Transverse colon (tissue), 4 donors: ENCODE measurements around the gene KCNJ9. TPM values are rescaled to one million over a fixed set of nuclear protein-coding genes. Genes with fewer than 3 reads are reported as not detected.

Experiments used
- DNase-seq: peaks from one replicate; pipeline ENCODE4 v3.0.0-alpha.2; 2019
- H3K27ac ChIP-seq, 4 donors: fragments of 200-600 bp; sonication (generic); 2 replicates each; pipeline ENCODE4 v1.5.1; 2016 to 2018; ENCODE audit warnings: inconsistent platforms in 4 of 4
- H3K27me3 ChIP-seq: fragments of 200-600 bp; sonication (generic); 2 replicates; pipeline ENCODE4 v1.5.1; 2017; ENCODE audit warnings: inconsistent platforms
- H3K36me3 ChIP-seq, 4 donors: fragments of 200-600 bp; sonication (generic); 2 replicates each; pipeline ENCODE4 v1.5.1; 2017 to 2019; ENCODE audit warnings: inconsistent platforms in 4 of 4
- H3K4me1 ChIP-seq, 4 donors: fragments of 200-600 bp; sonication (generic); 2 replicates each; pipeline ENCODE4 v1.5.1; 2017 to 2020; ENCODE audit warnings: inconsistent platforms in 4 of 4
- H3K4me3 ChIP-seq, 4 donors: fragments of 200-600 bp; sonication (generic); 1 replicate in 1 of 4; 2 replicates in 3 of 4; pipeline versions ENCODE4 v1.5.1 to v1.6.1; 2017 to 2019; ENCODE audit warnings: inconsistent platforms in 4 of 4
- H3K9me3 ChIP-seq, 2 donors: fragments of 200-600 bp; sonication (generic); 2 replicates each; pipeline ENCODE4 v1.5.1; 2017 to 2019; ENCODE audit warnings: inconsistent platforms in 2 of 2
- CTCF ChIP-seq, 5 experiments: fragments of 200-600 bp in 3 of 5; fragments of 450-650 bp in 2 of 5; sonication (generic) in 3 of 5; IDR thresholded peaks; 1 replicate in 2 of 5; 2 replicates in 3 of 5; pipeline ENCODE4 v1.5.1; 2016 to 2017; ENCODE audit warnings: antibody characterized with exemption in 5 of 5, inconsistent platforms in 3 of 5, mild to moderate bottlenecking in 2 of 5, moderate library complexity in 1 of 5
- EP300 ChIP-seq: sonication (generic); formaldehyde crosslinking; IDR thresholded peaks from one replicate; pipeline ENCODE4 v1.6.1; 2017; ENCODE audit warnings: antibody characterized with exemption, low read depth
- POLR2A ChIP-seq: fragments of 450-650 bp; IDR thresholded peaks from one replicate; pipeline ENCODE4 v1.6.1; 2016; ENCODE audit warnings: antibody characterized with exemption, mild to moderate bottlenecking, moderate library complexity
- POLR2AphosphoS5 ChIP-seq, 3 donors: sonication (generic); formaldehyde crosslinking; IDR thresholded peaks; one replicate each; pipeline ENCODE4 v1.6.1; 2016; ENCODE audit warnings: antibody characterized with exemption in 3 of 3
- WGBS, 2 donors: methylation state at CpG; one replicate each; pipeline ENCODE4 v1.1.5; 2018; ENCODE audit warnings: low coverage in 1 of 2; 5-methylcytosine and 5-hydroxymethylcytosine counted together
- in situ Hi-C, 4 donors: fragments of 200-750 bp; cut with MboI; loops; one replicate each; pipeline versions ENCODE4 v1.15.0 to v1.15.1; 2017; ENCODE audit warnings: low sequenced_read_pairs in 3 of 4, low pct_ligation_motif_present in 1 of 4, low pct_unique_long_range_greater_than_20kb in 1 of 4
- intact Hi-C: fragments of 100-400 bp; cut with DNase I; formaldehyde crosslinking; loops from one replicate; pipeline ENCODE4 v1.15.1; 2023; ENCODE audit warnings: low total_unique reads
- total RNA-seq, 4 donors: library from RNA; depleted of rRNA; stranded (reverse); fragments of >200 nt; gene quantifications; one replicate each; pipeline ENCODE4 v1.1.0, GENCODE V29; 2016

Gene KCNJ9
- total RNA-seq, 4 donors from 2014 or later = 0.27 TPM; not detected in 3

- WGBS, 2 donors = 3 to 10% methylated on average over 7 to 41 of the region's 46 CpGs
These were observed 10.8 kb upstream of the KCNJ9 start for GRCh38 chr1:160070243-160071163.

GRCh38 chr1:160071289-160071688 lies 10.0 kb upstream of the KCNJ9 start:
- DNase-seq = no peak
- peaks cover 4 to 16% (median 10%) of the 10 kb centered on the region in 4 donors for H3K4me1 ChIP-seq
- in situ Hi-C loops (no loop called here), intact Hi-C loops (no loop called here)
- 80 to 83% methylated on average over 5 of the region's 5 CpGs for WGBS, 2 donors
- no peaks in the 10 kb centered on the region for H3K9me3 ChIP-seq
- TF ChIP-seq POLR2AphosphoS5 (IDR thresholded peaks at IDR 0.05) (no peak), POLR2A (no peak), EP300 (no peak), CTCF (IDR thresholded peaks at IDR 0.05) (no peak)
- no peaks in the 10 kb centered on the region for H3K36me3 ChIP-seq
- no peak overlapping the region for H3K4me3 ChIP-seq
- no peak overlapping the region for H3K27ac ChIP-seq
- peaks cover 48% of the 10 kb centered on the region for H3K27me3 ChIP-seq

More at GRCh38 chr1:160070243-160071163, 10.8 kb upstream of the KCNJ9 start:
- H3K36me3 ChIP-seq = no peaks in the 10 kb centered on the region
- intact Hi-C loops (no loop called here), in situ Hi-C loops (no loop called here)
- peaks cover 44% of the 10 kb centered on the region for H3K27me3 ChIP-seq
- H3K27ac ChIP-seq = peak overlapping the region in 3 of 4 donors; percentile 11 to 38 (median 32)
- DNase-seq = peak; percentile 79
- no peak for TF ChIP-seq POLR2A
- H3K4me3 ChIP-seq = peak overlapping the region; percentile 37 to 61 (median 42)
- H3K9me3 ChIP-seq = no peaks in the 10 kb centered on the region
- peaks cover 4 to 16% (median 10%) of the 10 kb centered on the region in 4 donors for H3K4me1 ChIP-seq

GRCh38 chr1:160074865-160075264 lies 6.5 kb upstream of the KCNJ9 start:
- Histone ChIP-seq H3K4me1 (peaks cover 4 to 13% (median 9%) of the 10 kb centered on the region in 4 donors), H3K4me3 (no peak overlapping the region), H3K27me3 (peaks cover 55% of the 10 kb centered on the region), H3K27ac (no peak overlapping the region), H3K36me3 (no peaks in the 10 kb centered on the region), H3K9me3 (no peaks in the 10 kb centered on the region)
- in situ Hi-C loops (no loop called here), intact Hi-C loops (no loop called here)
- TF ChIP-seq POLR2AphosphoS5 (IDR thresholded peaks at IDR 0.05) = no peak
- no peak for TF ChIP-seq POLR2A
- no peak for TF ChIP-seq CTCF (IDR thresholded peaks at IDR 0.05)
- no peak for DNase-seq
- 72 to 80% methylated on average over 3 to 4 of the region's 4 CpGs for WGBS, 2 donors

- no peak for TF ChIP-seq POLR2A
- TF ChIP-seq CTCF (IDR thresholded peaks at IDR 0.05) = no peak
- TF ChIP-seq POLR2AphosphoS5 (IDR thresholded peaks at IDR 0.05) = no peak
- TF ChIP-seq EP300 = no peak
- in situ Hi-C loops = no loop called here
- WGBS, 2 donors = 67 to 70% methylated on average over 2 of the region's 2 CpGs
- Histone ChIP-seq H3K4me1 (peaks cover under 1 to 4% (median 1%) of the 10 kb centered on the region in 4 donors), H3K36me3 (no peaks in the 10 kb centered on the region), H3K27me3 (peaks cover 53% of the 10 kb centered on the region), H3K27ac (no peak overlapping the region), H3K4me3 (no peak overlapping the region), H3K9me3 (no peaks in the 10 kb centered on the region)
- DNase-seq = no peak
- intact Hi-C loops = no loop called here
These were observed 5.5 kb upstream of the KCNJ9 start for GRCh38 chr1:160075836-160076235.
